SU-DHL-6 (cell line): ENCODE measurements around the gene TRIM42.

Experiments
- H2AFZ ChIP-seq: fragments of 200-600 bp; sonication (generic); 2 replicates; pipeline ENCODE4 v1.6.1; 2014; ENCODE audit warnings: low read depth, mild to moderate bottlenecking, moderate library complexity, mixed read lengths, antibody characterized with exemption, low read length; ENCODE audit not compliant: severe bottlenecking
- H3F3A ChIP-seq: fragments of 200-600 bp; shearing (Covaris generic); 2 replicates; pipeline ENCODE4 v1.6.0; 2016; ENCODE audit warnings: antibody characterized with exemption, mild to moderate bottlenecking; ENCODE audit not compliant: insufficient read depth
- H3K27ac ChIP-seq: fragments of 200-600 bp; sonication (generic); 2 replicates; pipeline ENCODE4 v1.5.1; 2016; ENCODE audit warnings: low read depth, mild to moderate bottlenecking, low read length, moderate library complexity, mixed read lengths
- H3K27me3 ChIP-seq: fragments of 200-600 bp; sonication (generic), shearing (Covaris generic); 2 replicates; pipeline ENCODE4 v1.6.0; 2014; ENCODE audit warnings: mild to moderate bottlenecking, low read length
- H3K36me3 ChIP-seq: fragments of 200-600 bp; sonication (generic); 2 replicates; pipeline ENCODE4 v1.6.1; 2014; ENCODE audit warnings: mild to moderate bottlenecking, low read length, mixed read lengths
- H3K4me2 ChIP-seq: fragments of 300-600, 200-600 bp; shearing (Covaris generic), sonication (generic); 2 replicates; pipeline ENCODE4 v1.6.0; 2014; ENCODE audit warnings: low read length, low read depth, mild to moderate bottlenecking; ENCODE audit not compliant: poor library complexity, severe bottlenecking
- H3K4me3 ChIP-seq: fragments of 200-600 bp; sonication (generic); 2 replicates; pipeline ENCODE4 v1.5.1; 2014; ENCODE audit warnings: antibody characterized with exemption, low read length, mild to moderate bottlenecking, mixed read lengths; ENCODE audit not compliant: insufficient read depth, poor library complexity, severe bottlenecking
- H3K79me2 ChIP-seq: fragments of 200-600 bp; sonication (generic); 2 replicates; pipeline ENCODE4 v1.6.1; 2014; ENCODE audit warnings: mild to moderate bottlenecking, low read length, moderate library complexity; ENCODE audit not compliant: insufficient read depth
- H3K9ac ChIP-seq: fragments of 200-600 bp; sonication (generic); 2 replicates; pipeline ENCODE4 v1.7.0; 2014; ENCODE audit warnings: mild to moderate bottlenecking, low read length
- H3K9me2 ChIP-seq: fragments of 200-600 bp; sonication (generic); replicated peaks from 2 replicates; pipeline ENCODE4 v1.6.1; 2014; ENCODE audit warnings: low read length; ENCODE audit not compliant: insufficient read depth
- H3K9me3 ChIP-seq: fragments of 200-600 bp; sonication (generic); 2 replicates; pipeline ENCODE4 v1.6.1; 2014; ENCODE audit warnings: low read length, mixed read lengths; ENCODE audit not compliant: insufficient read depth
- H4K20me1 ChIP-seq: fragments of 200-600 bp; sonication (generic); 2 replicates; pipeline ENCODE4 v1.6.1; 2014; ENCODE audit warnings: low read depth, mild to moderate bottlenecking, antibody characterized with exemption, low read length, moderate library complexity, mixed read lengths
- EZH2phosphoT487 ChIP-seq: fragments of 200-600 bp; sonication (generic), shearing (Covaris generic); conservative IDR thresholded peaks from 2 replicates; pipeline ENCODE4 v1.6.1; 2018; ENCODE audit warnings: mild to moderate bottlenecking, antibody characterized with exemption, low read length, moderate library complexity, mixed read lengths
- TF ChIP-seq, protein P1 (sequence below): fragments of 200-600 bp; sonication (generic); IDR thresholded peaks from one replicate; pipeline ENCODE4 v1.5.1; 2017; ENCODE audit warnings: antibody characterized with exemption, mild to moderate bottlenecking, low read length, moderate library complexity; ENCODE audit not compliant: insufficient read depth, poor library complexity, severe bottlenecking

TRIM42 gene

GRCh38 chr3:140715035-140715434 is 37.2 kb downstream of the TRIM42 start:
- H3K36me3 ChIP-seq, result no peaks in the 10 kb centered on the region
- no peak overlapping the region for H3K9ac ChIP-seq
- no peak overlapping the region for H2AFZ ChIP-seq
- no peaks in the 10 kb centered on the region for H3F3A ChIP-seq
- no peak overlapping the region for H3K4me2 ChIP-seq
- no peak overlapping the region for H3K4me3 ChIP-seq
- H3K27ac ChIP-seq, result no peak overlapping the region
- no peaks in the 10 kb centered on the region for H4K20me1 ChIP-seq
- no peaks in the 10 kb centered on the region for H3K9me3 ChIP-seq
- H3K27me3 ChIP-seq, result no peaks in the 10 kb centered on the region
- H3K9me2 ChIP-seq, result no peaks in the 10 kb centered on the region
- H3K79me2 ChIP-seq, result no peaks in the 10 kb centered on the region
- TF ChIP-seq, protein P1, sequence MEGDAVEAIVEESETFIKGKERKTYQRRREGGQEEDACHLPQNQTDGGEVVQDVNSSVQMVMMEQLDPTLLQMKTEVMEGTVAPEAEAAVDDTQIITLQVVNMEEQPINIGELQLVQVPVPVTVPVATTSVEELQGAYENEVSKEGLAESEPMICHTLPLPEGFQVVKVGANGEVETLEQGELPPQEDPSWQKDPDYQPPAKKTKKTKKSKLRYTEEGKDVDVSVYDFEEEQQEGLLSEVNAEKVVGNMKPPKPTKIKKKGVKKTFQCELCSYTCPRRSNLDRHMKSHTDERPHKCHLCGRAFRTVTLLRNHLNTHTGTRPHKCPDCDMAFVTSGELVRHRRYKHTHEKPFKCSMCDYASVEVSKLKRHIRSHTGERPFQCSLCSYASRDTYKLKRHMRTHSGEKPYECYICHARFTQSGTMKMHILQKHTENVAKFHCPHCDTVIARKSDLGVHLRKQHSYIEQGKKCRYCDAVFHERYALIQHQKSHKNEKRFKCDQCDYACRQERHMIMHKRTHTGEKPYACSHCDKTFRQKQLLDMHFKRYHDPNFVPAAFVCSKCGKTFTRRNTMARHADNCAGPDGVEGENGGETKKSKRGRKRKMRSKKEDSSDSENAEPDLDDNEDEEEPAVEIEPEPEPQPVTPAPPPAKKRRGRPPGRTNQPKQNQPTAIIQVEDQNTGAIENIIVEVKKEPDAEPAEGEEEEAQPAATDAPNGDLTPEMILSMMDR, result no peak
- no peak for TF ChIP-seq EZH2phosphoT487

DNA sequence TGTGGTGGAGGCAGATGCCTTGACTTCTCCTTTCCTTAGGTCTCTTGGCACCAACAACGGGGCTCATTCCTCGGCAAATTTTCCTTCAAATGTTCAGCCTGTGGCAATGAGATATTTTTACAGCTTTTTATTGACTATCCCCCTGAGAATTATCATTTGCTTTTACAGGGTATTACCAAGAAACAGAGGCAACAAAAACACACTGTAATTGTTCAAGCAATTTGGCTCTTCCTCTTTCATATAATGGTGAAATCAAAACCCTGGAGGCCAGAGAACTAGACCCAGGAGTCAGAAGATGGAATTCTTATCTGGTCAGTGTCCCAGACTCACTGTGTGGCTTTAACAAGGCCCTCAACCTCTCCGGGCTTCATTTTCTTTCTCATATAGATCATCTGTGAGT is 40.1 kb downstream of the TRIM42 start:
- H3K9me2 ChIP-seq, result no peaks in the 10 kb centered on the region
- no peak overlapping the region for H3K4me2 ChIP-seq
- no peaks in the 10 kb centered on the region for H3K79me2 ChIP-seq
- H3K36me3 ChIP-seq, result no peaks in the 10 kb centered on the region
- no peak for TF ChIP-seq EZH2phosphoT487
- TF ChIP-seq, protein P1, result no peak
- H3K27ac ChIP-seq, result no peak overlapping the region
- H3K27me3 ChIP-seq, result no peaks in the 10 kb centered on the region
- H3K9ac ChIP-seq, result no peak overlapping the region
- no peak overlapping the region for H2AFZ ChIP-seq
- H3K4me3 ChIP-seq, result no peak overlapping the region
- H4K20me1 ChIP-seq, result no peaks in the 10 kb centered on the region
- H3F3A ChIP-seq, result no peaks in the 10 kb centered on the region
- no peaks in the 10 kb centered on the region for H3K9me3 ChIP-seq

GRCh38 chr3:140719841-140720614 is 42.2 kb downstream of the TRIM42 start:
- Histone ChIP-seq H3K27me3 (no peaks in the 10 kb centered on the region), H3K79me2 (no peaks in the 10 kb centered on the region), H3K27ac (no peak overlapping the region), H3K9me3 (no peaks in the 10 kb centered on the region), H3K4me2 (no peak overlapping the region), H4K20me1 (no peaks in the 10 kb centered on the region), H2AFZ (no peak overlapping the region), H3K36me3 (no peaks in the 10 kb centered on the region), H3K4me3 (no peak overlapping the region), H3K9ac (no peak overlapping the region), H3K9me2 (no peaks in the 10 kb centered on the region), H3F3A (no peaks in the 10 kb centered on the region)
- no peak for TF ChIP-seq EZH2phosphoT487
- TF ChIP-seq, protein P1, result no peak
